Hepatocyte (in vitro differentiated cells): ENCODE measurements around the gene TRIOBP.

Source experiments
- CTCF ChIP-seq: fragments of 200-600 bp; sonication (generic); IDR thresholded peaks from 2 replicates; pipeline ENCODE4 v1.5.1; 2016; ENCODE audit warnings: antibody characterized with exemption, mild to moderate bottlenecking; ENCODE audit not compliant: poor library complexity
- EZH2 ChIP-seq: fragments of 200-600 bp; sonication (generic); IDR thresholded peaks from 2 replicates; pipeline ENCODE4 v1.6.1; 2016; ENCODE audit warnings: antibody characterized with exemption, mild to moderate bottlenecking, borderline replicate concordance
- EZH2phosphoT487 ChIP-seq: fragments of 200-600 bp; sonication (generic); IDR thresholded peaks from one replicate; pipeline ENCODE4 v1.6.1; 2018; ENCODE audit warnings: antibody characterized with exemption, mild to moderate bottlenecking, low read depth, moderate library complexity; ENCODE audit not compliant: unreplicated experiment, severe bottlenecking

- TF ChIP-seq CTCF (no peak), EZH2 (no peak), EZH2phosphoT487 (no peak)
Observed at GRCh38 chr22:37716708-37717107, 19.9 kb downstream of the TRIOBP start.
